Measurements from ENCODE around the gene UBA7.

DNA sequence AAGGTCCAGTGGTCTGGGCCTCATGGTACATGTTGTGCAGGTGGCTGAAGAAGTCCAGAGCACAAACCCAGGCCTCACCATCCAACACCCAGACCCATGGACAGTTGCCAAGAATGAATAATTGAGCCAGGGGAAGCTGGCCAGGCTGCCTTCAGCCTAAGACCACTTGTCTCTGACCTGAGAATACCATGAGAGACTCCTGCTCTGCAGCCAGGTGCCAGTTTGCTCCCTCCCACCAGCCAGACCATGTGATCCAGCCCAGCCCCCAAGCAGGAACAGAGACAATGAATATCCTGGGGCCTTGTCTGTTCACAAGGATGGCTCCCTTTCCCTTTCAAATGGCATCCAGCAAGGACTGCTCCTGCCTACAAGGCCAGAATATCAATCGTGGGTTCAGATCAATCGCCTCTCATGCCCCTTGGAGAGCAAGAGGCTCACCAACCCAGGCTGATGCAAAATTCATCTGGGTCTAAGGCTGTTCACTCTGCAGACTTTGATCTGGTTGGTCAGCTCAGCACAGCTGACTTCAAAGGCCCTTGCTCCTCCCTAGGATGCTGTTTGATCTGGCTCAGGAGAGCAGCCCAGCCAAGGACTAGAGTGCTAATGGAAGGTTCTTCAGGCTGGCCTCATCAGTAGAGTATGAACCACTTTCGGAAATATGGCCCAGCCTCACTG is 29.2 kb upstream of the UBA7 start:
- TF ChIP-seq, protein P1, sequence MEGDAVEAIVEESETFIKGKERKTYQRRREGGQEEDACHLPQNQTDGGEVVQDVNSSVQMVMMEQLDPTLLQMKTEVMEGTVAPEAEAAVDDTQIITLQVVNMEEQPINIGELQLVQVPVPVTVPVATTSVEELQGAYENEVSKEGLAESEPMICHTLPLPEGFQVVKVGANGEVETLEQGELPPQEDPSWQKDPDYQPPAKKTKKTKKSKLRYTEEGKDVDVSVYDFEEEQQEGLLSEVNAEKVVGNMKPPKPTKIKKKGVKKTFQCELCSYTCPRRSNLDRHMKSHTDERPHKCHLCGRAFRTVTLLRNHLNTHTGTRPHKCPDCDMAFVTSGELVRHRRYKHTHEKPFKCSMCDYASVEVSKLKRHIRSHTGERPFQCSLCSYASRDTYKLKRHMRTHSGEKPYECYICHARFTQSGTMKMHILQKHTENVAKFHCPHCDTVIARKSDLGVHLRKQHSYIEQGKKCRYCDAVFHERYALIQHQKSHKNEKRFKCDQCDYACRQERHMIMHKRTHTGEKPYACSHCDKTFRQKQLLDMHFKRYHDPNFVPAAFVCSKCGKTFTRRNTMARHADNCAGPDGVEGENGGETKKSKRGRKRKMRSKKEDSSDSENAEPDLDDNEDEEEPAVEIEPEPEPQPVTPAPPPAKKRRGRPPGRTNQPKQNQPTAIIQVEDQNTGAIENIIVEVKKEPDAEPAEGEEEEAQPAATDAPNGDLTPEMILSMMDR (IDR thresholded peaks at IDR 0.05; ENCODE audit: control extremely low read depth in 1 of 3, insufficient read depth in 1 of 3, low read depth in 1 of 3, low read length in 3 of 3), result no peak
- TF ChIP-seq ZNF274 (IDR thresholded peaks at IDR 0.05; ENCODE audit: borderline replicate concordance, extremely low read depth, low read length) (no peak), RAD21 (IDR thresholded peaks at IDR 0.05 in 1 of 2, conservative IDR thresholded peaks at IDR 0.05 in 1 of 2; ENCODE audit: low read depth in 2 of 2, low read length in 2 of 2) (no peak), CHD2 (IDR thresholded peaks at IDR 0.05; ENCODE audit: low read length) (no peak), CBX5 (IDR thresholded peaks at IDR 0.05; ENCODE audit: low read depth, low read length) (no peak), POLR2A (IDR thresholded peaks at IDR 0.05; ENCODE audit: control extremely low read depth in 1 of 2, low read depth in 2 of 2, low read length in 2 of 2) (no peak), JUN (IDR thresholded peaks at IDR 0.05; ENCODE audit: low read depth, low read length) (no peak), EZH2 (IDR thresholded peaks at IDR 0.05; ENCODE audit: low read depth, low read length, severe bottlenecking) (no peak), EP300 (IDR thresholded peaks at IDR 0.05; ENCODE audit: borderline replicate concordance in 1 of 2, low read depth in 2 of 2, low read length in 2 of 2) (no peak)
